Panc1 (cell line): ENCODE measurements around the gene CCL13.

ENCODE experiments used
- POLR2AphosphoS5 ChIP-seq: IDR thresholded peaks from 2 replicates; pipeline ENCODE4 v1.6.1; 2012; ENCODE audit warnings: mild to moderate bottlenecking, low read depth, low read length, moderate library complexity
- TF ChIP-seq, protein P1 (sequence below): fragments of 450-650 bp; IDR thresholded peaks from 2 replicates; pipeline ENCODE4 v1.5.1; 2017; ENCODE audit warnings: mild to moderate bottlenecking

- TF ChIP-seq, protein P1, sequence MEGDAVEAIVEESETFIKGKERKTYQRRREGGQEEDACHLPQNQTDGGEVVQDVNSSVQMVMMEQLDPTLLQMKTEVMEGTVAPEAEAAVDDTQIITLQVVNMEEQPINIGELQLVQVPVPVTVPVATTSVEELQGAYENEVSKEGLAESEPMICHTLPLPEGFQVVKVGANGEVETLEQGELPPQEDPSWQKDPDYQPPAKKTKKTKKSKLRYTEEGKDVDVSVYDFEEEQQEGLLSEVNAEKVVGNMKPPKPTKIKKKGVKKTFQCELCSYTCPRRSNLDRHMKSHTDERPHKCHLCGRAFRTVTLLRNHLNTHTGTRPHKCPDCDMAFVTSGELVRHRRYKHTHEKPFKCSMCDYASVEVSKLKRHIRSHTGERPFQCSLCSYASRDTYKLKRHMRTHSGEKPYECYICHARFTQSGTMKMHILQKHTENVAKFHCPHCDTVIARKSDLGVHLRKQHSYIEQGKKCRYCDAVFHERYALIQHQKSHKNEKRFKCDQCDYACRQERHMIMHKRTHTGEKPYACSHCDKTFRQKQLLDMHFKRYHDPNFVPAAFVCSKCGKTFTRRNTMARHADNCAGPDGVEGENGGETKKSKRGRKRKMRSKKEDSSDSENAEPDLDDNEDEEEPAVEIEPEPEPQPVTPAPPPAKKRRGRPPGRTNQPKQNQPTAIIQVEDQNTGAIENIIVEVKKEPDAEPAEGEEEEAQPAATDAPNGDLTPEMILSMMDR = no peak
- TF ChIP-seq POLR2AphosphoS5 = no peak
Measured at GRCh38 chr17:34387566-34387965, 31.3 kb downstream of the CCL13 start.
